GM12891 (cell line): ENCODE results near the gene KCNK5.
A peak's percentile ranks its signal among the peaks of the same experiment; 100 is the strongest.

Experiments used
- DNase-seq: peaks from one replicate; pipeline ENCODE4 v3.0.0; 2011; ENCODE audit warnings: low spot score; ENCODE audit not compliant: insufficient read length
- FAIRE-seq: peaks from 2 replicates; lab custom pipeline; 2011; peaks lifted over from hg19 to GRCh38; lab: Jason Lieb, UNC
- PAX5 ChIP-seq: IDR thresholded peaks from 2 replicates; pipeline ENCODE4 v1.6.1; 2011; ENCODE audit warnings: low read length, moderate library complexity, mild to moderate bottlenecking; ENCODE audit not compliant: insufficient read depth, severe bottlenecking
- POLR2A ChIP-seq: IDR thresholded peaks from 2 replicates; pipeline ENCODE4 v1.6.1; 2011; ENCODE audit warnings: low read depth, low read length, control low read depth
- POLR2AphosphoS5 ChIP-seq: IDR thresholded peaks from 2 replicates; pipeline ENCODE4 v1.6.1; 2011; ENCODE audit warnings: low read depth, low read length, control low read depth
- POU2F2 ChIP-seq: IDR thresholded peaks from 2 replicates; pipeline ENCODE4 v1.6.1; 2011; ENCODE audit warnings: low read depth, mild to moderate bottlenecking, control low read depth, low read length, moderate library complexity
- SPI1 ChIP-seq: IDR thresholded peaks from 2 replicates; pipeline ENCODE4 v1.6.1; 2011; ENCODE audit warnings: low read depth, low read length, control low read depth
- TAF1 ChIP-seq: IDR thresholded peaks from 2 replicates; pipeline ENCODE4 v1.6.1; 2011; ENCODE audit warnings: low read depth, low read length, control low read depth

Gene KCNK5

DNA sequence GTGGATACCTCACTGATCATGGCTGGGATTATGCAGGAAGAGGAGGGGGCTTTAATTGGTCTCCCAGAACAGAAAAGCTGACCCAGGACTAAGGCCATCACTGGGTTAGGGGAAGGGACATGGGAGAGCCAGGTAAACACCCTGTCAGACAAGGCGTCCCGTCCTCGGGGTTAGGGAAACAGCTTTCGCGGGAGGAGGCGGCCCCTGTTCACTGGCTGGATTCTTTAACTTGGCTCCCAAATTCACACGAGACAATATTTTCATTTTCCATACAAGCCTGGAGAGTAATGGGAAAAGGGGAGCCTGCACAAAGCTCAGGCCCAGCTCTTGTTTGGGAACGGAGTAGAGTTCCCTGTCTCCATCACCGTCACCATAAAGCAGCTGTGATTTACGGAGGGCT is 29.3 kb downstream of the KCNK5 start:
- FAIRE-seq, result no peak
- no peak for DNase-seq
- TF ChIP-seq SPI1 (no peak), POU2F2 (no peak), PAX5 (no peak), POLR2AphosphoS5 (no peak), TAF1 (no peak), POLR2A (no peak)

DNA sequence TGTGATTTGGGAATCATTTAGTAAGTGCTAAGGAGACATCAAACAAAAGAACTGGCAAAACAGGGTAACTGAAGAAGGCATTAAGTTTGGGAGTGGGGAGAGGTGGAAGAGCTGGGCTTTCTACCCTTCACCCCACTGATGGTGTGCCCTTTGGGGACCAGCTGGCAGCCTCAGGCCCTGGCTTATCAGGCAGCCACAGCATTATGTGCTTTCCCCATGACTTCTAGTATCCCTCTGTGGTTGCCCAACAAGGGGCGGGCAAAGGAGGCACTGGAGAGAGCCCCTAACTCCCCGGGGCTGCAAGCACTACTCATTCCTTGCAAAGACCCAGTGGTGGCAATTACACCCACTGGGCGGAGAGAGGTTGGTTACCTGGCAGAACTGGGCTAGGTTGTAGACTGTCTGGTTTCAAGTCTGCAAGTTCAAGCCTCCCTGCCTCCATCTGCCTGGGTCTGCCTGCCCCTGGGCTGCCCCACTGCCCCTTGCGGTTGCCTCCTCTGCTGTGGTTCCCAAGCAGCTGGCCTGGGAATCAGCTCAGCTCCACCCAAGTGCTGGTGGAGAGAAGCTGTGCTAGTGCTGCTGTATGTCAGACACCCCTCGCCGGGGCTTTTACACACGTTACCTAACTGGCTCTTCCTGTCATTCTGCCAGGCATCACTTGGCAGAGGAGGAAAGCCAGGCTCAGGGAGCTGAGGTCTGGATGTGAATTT is 29.9 kb downstream of the KCNK5 start:
- FAIRE-seq, result no peak
- DNase-seq, result no peak
- TF ChIP-seq POU2F2 (no peak), POLR2A (no peak), SPI1 (no peak), TAF1 (no peak), POLR2AphosphoS5 (no peak), PAX5 (no peak)

DNA sequence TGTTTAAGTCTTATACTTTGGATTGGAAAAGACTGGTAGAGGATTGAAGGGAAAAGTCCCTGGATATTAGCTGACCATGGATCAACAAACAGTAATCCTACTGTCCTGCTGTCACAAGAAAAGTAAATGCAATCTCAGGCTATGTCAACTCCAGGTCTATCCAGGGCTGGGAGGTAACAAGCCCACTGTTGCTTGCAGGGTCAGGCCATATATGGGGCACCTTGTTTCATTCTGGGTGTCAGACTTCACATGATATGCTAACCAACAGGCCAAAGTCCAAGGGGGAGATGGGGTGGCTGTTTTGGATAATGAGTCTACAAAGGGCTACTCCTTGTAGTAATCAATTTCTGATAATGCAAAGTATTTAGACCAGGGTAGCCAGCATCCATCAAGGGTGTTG is 30.7 kb downstream of the KCNK5 start:
- no peak for TF ChIP-seq POLR2A
- no peak for TF ChIP-seq POLR2AphosphoS5
- TF ChIP-seq POU2F2, result no peak
- no peak for TF ChIP-seq TAF1
- TF ChIP-seq SPI1, result no peak
- TF ChIP-seq PAX5, result no peak
- DNase-seq, result no peak
- FAIRE-seq, result no peak

DNA sequence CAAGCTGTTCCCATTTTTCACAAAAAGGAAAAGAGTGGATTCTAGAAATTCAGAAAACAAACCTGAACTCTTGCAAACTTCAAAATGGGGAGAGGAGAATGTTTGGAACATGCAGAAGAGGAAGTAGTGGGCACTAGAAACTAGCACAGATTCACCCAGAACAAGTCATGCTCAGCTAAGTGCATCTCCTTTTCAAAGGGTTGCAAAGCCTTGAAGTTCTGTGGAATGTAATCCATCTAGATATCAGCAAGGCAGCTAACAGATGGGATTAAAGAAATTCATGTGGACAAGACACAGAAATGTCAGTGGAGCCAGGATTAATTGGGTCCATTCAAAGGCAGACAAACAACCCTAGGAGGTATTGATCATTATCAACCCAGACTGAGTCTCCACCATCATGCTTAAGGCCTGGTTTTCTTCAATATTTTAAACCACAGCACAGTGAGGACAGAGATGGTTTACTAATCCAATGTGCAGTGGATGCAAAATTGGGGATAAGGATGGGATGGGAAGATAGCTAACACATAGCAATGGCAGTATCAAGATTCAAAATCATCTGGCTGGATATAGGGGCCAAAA is 31.3 kb downstream of the KCNK5 start:
- DNase-seq (no peak), FAIRE-seq (peak; percentile 78)
- TF ChIP-seq SPI1 (0 out of 2 replicates have a peak, but pooled peaks have one; percentile 29), POLR2A (no peak), PAX5 (no peak)

DNA sequence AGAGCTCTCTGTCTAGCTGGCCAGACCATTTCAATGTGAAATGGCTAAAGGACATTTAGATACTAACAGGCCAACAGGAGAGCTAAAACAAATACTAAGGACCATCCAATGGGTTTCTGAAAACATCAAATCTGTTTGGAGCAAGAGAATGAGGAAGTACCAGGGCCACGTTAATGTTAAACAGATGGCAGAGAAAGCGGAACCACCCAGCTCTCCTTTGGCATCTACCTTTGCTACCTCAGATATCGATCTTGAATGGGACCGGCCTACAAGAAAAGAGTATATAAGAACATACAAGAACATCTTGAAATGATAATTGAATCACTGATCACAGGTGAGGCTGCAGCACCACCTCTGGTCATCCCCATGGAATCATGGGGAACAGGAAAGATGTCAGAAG is 31.8 kb downstream of the KCNK5 start:
- TF ChIP-seq SPI1 (peak; percentile 23; the same call in 1 of the 2 replicates), TAF1 (no peak), POU2F2 (no peak), POLR2AphosphoS5 (no peak), PAX5 (no peak), POLR2A (no peak)
- FAIRE-seq (no peak), DNase-seq (no peak)

DNA sequence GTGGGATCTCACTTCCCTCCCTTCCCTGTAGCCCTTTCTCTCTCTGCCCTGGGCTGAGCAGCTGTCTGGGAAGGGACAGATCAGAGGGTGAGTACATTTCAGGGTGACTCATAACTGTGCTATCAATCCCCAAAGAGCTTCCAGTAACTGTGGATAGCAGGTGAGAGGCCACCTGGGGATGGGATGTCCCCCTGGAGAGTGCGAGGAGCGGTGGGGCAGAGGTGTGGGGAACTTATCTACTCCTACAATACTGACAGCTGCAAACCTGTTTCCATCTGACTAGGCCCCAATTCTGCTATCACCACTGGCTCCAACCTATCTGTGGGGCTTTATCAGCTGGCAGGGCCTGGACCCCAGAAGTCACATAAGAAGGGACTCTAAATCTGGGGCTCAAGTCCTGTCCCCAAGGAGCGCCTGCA is 32.6 kb downstream of the KCNK5 start:
- FAIRE-seq, result peak; percentile 20
- TF ChIP-seq POLR2A, result no peak
- TF ChIP-seq POU2F2, result no peak
- TF ChIP-seq SPI1, result no peak
- TF ChIP-seq TAF1, result no peak
- TF ChIP-seq POLR2AphosphoS5, result no peak
- no peak for TF ChIP-seq PAX5
- no peak for DNase-seq

DNA sequence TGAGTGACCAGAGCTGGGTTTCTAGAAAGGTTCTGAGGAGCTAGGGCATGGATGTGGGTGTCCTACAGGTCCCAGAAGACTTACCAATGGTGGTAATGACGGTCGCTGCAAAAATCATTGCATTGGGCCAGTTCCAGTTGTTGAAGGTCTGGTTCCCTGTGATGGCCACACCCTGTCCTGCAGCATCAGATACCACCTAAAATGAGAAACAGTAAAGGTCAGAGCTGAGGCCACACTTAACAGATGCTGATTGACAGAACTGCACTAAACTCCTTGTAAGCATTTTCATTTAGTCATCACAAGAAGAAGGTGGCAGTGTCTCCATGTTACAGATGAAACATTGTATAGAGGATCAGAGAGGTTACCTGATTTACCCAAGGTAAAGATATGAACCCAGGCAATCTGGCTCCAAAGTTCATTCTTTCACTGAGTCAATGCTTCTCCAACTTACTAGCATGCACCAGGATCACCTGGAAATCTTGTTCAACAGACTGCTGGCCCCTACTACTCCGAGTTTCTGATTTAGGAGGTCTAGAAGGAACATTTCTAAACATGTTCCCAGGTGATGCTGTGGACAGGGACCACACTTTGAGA is 33.4 kb downstream of the KCNK5 start:
- TF ChIP-seq SPI1 (no peak), POU2F2 (no peak)
- DNase-seq, result no peak
- FAIRE-seq, result no peak

DNA sequence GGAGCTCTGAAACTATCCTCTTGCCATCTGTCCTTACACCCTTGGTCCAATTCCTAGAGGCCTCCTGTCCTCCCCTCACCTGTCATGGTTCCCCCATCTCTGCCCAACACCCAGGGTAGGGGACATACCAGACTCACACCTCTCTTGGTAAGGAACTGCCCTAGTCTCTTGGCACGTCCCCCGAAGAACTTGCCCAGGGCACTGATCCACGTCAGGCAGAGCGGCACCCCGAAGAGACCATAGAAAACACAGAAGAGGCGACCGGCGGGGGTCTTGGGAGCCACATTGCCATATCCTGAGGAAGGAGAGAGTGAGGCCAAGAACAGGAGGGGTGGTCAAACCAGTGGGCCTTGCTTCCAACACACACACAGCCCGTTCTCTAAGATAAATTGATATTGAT is 34.8 kb downstream of the KCNK5 start:
- no peak for DNase-seq
- no peak for FAIRE-seq
- TF ChIP-seq POLR2A (no peak), POU2F2 (no peak), TAF1 (no peak), PAX5 (no peak), SPI1 (no peak), POLR2AphosphoS5 (no peak)

DNA sequence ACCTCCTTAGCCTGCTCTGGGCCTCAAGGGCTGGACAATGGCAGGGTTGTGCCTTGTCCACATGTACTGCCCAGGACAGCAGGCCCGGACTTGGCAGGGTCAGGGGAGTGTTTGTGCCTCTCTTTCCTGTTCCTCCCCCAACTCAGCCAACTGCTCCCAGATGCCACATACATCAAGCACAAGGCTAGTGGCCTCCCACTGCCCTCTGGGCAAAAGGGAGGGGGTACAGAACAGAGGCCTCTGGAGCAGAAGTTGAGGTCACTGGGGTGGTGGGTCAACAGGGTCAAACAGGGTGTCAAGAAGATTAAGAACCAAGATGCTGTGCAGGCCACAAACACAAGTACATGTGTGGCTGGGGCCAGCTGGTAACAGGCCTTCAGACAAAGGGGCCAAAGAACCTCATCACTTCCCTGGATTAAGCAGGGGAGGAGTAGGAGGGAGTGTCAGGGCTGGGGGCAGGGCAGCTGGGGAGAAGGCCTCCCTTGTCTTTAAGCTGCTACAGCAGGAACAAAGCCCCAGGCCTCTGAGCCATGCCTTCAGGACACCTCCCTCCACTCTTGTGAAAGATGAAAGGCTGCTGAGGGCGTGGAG is 36.0 kb downstream of the KCNK5 start:
- FAIRE-seq (no peak), DNase-seq (no peak)
- TF ChIP-seq POU2F2, result no peak
- no peak for TF ChIP-seq POLR2A
- no peak for TF ChIP-seq SPI1
- no peak for TF ChIP-seq POLR2AphosphoS5
- no peak for TF ChIP-seq PAX5
- TF ChIP-seq TAF1, result no peak

DNA sequence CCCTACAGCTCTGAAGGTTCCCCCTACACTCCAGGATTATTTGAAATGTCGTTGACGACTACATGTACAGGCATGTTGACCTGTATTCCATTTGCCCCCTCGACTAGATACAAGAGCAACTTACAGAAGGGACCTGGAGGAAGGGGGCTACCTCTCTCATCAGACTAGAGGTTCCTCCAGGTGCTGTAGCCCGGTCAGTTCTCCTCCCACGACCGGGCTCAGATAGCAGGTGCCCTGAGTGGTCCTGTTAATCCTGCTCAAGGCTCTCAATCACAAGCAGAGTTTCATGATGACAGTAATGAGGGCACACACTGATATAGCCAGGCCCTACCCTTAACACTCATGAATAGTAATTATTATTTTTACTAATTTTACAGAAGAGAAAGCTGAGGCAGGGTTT is 36.5 kb downstream of the KCNK5 start:
- no peak for TF ChIP-seq POLR2A
- no peak for TF ChIP-seq POU2F2
- no peak for TF ChIP-seq TAF1
- TF ChIP-seq SPI1, result no peak
- no peak for TF ChIP-seq POLR2AphosphoS5
- TF ChIP-seq PAX5, result no peak

More for the DNA sequence above, 36.5 kb downstream of the KCNK5 start:
- FAIRE-seq (no peak), DNase-seq (no peak)
